Astrocyte (in vitro differentiated cells and primary cell): ENCODE data around the gene UCN3.

ENCODE experiments used
- EZH2 ChIP-seq: IDR thresholded peaks from 2 replicates; pipeline ENCODE4 v1.6.1; 2012; ENCODE audit warnings: mild to moderate bottlenecking, low read length, inconsistent platforms; ENCODE audit not compliant: insufficient read depth
- TF ChIP-seq, protein P1 (sequence below): IDR thresholded peaks from 2 replicates; pipeline ENCODE4 v1.5.1; 2011; ENCODE audit warnings: low read depth, mild to moderate bottlenecking, inconsistent platforms, low read length, moderate library complexity; ENCODE audit not compliant: insufficient read depth

DNA sequence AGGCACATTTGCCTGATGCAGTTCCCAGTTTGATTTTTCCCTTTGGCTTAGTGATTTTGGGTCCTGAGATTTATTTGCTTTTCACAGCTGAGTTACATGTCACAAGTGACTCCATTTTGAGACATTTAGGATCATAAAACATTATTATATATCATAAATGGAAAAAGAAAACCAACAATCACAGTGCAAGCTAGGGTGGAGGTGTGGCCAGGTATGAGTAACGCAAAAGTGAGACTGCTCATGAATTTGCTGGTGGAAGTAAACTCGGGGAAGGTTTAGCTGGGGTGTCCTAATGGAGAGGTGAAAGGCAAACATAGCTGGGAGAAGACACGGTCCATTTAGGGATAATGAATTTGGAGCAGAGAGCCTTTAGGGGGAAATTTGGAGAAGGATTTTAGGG is 21.7 kb upstream of the UCN3 start:
- TF ChIP-seq, protein P1, sequence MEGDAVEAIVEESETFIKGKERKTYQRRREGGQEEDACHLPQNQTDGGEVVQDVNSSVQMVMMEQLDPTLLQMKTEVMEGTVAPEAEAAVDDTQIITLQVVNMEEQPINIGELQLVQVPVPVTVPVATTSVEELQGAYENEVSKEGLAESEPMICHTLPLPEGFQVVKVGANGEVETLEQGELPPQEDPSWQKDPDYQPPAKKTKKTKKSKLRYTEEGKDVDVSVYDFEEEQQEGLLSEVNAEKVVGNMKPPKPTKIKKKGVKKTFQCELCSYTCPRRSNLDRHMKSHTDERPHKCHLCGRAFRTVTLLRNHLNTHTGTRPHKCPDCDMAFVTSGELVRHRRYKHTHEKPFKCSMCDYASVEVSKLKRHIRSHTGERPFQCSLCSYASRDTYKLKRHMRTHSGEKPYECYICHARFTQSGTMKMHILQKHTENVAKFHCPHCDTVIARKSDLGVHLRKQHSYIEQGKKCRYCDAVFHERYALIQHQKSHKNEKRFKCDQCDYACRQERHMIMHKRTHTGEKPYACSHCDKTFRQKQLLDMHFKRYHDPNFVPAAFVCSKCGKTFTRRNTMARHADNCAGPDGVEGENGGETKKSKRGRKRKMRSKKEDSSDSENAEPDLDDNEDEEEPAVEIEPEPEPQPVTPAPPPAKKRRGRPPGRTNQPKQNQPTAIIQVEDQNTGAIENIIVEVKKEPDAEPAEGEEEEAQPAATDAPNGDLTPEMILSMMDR = no peak
- no peak for TF ChIP-seq EZH2
